Ovary (tissue), 3 donors: Measurements from ENCODE around the gene RHBDD2.

Source experiments
- CTCF ChIP-seq, 3 donors: fragments of 450-650 bp in 2 of 3; fragments of 200-600 bp in 1 of 3; IDR thresholded peaks; one replicate each; pipeline versions ENCODE4 v1.5.1 to v1.8.0; 2016 to 2022; ENCODE audit warnings: antibody characterized with exemption in 3 of 3, mild to moderate bottlenecking in 1 of 3
- EP300 ChIP-seq: sonication (generic); formaldehyde crosslinking; IDR thresholded peaks from one replicate; pipeline ENCODE4 v1.6.1; 2017; ENCODE audit warnings: antibody characterized with exemption
- POLR2A ChIP-seq: fragments of 450-650 bp; IDR thresholded peaks from one replicate; pipeline ENCODE4 v1.6.1; 2017; ENCODE audit warnings: antibody characterized with exemption, mild to moderate bottlenecking, moderate library complexity
- donor health status: DM: no; HTN: no; CAD: no.

- TF ChIP-seq CTCF (IDR thresholded peaks at IDR 0.05) (no peak), POLR2A (no peak), EP300 (no peak)
Observed at GRCh38 chr7:75850235-75850634, 28.6 kb upstream of the RHBDD2 start.
